ENCODE data around the gene PDS5B.

DNA sequence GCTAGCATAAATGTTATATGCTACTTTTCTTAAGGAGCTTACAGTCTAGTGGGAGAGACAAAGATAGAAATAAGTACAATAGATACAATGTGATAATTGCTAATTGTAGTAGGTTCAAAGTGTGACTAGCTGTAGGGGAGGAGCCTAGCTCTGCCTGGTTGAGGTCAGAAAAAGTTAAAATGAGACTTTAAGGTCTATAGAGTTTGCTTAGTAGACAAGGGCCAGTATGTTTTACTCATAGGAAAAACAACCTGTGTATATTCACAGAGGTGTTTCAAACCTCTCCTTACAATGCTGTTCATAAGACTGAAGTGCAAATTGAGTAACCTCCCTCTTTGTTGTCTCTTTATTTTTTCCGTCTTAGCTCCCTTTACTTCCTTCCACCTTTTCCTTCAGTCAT, 56.1 kb downstream of the PDS5B start:
- TF ChIP-seq, protein P1, sequence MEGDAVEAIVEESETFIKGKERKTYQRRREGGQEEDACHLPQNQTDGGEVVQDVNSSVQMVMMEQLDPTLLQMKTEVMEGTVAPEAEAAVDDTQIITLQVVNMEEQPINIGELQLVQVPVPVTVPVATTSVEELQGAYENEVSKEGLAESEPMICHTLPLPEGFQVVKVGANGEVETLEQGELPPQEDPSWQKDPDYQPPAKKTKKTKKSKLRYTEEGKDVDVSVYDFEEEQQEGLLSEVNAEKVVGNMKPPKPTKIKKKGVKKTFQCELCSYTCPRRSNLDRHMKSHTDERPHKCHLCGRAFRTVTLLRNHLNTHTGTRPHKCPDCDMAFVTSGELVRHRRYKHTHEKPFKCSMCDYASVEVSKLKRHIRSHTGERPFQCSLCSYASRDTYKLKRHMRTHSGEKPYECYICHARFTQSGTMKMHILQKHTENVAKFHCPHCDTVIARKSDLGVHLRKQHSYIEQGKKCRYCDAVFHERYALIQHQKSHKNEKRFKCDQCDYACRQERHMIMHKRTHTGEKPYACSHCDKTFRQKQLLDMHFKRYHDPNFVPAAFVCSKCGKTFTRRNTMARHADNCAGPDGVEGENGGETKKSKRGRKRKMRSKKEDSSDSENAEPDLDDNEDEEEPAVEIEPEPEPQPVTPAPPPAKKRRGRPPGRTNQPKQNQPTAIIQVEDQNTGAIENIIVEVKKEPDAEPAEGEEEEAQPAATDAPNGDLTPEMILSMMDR (IDR thresholded peaks at IDR 0.05) = no peak
- TF ChIP-seq EP300 (IDR thresholded peaks at IDR 0.05) (no peak), POLR2A (IDR thresholded peaks at IDR 0.05) (no peak), POLR2AphosphoS5 (IDR thresholded peaks at IDR 0.05) (no peak)

Measured in gastroesophageal sphincter (tissue), 3 donors.